GM12878 (cell line): ENCODE results near the gene CLCNKA. TPM values are rescaled to one million over a fixed set of nuclear protein-coding genes. Genes with fewer than 3 reads are reported as not detected.

ENCODE experiments used
- ATAC-seq: fragments of 200-7000 bp; cut with Tn5 transposase; 3 replicates; pipeline ENCODE4 v1.9.1; 2020; ENCODE audit warnings: mild to moderate bottlenecking, moderate library complexity
- BruUV-seq: library from RNA; stranded (reverse); fragments of 400-500 nt; replicated peaks from 2 replicates; lab custom pipeline; 2021; lab: Mats Ljungman, UMichigan
- CTCF ChIA-PET: fragments of 300-600 bp; sonication (Branson Sonifier 250); formaldehyde crosslinking; extraction: SDS; loops from one replicate; lab custom pipeline; 2021; ENCODE audit warnings: inconsistent platforms; lab: Yijun Ruan, JAX
- POLR2A ChIA-PET: fragments of 350-600 bp; formaldehyde crosslinking; extraction: SDS; loops from one replicate; lab custom pipeline; 2021; ENCODE audit warnings: inconsistent platforms; lab: Charles Lee
- RAD21 ChIA-PET: fragments of 300-600 bp; sonication (Branson Sonifier 250); formaldehyde crosslinking; loops from one replicate; lab custom pipeline; 2023; ENCODE audit warnings: antibody characterized with exemption; ENCODE audit not compliant: unreplicated experiment; lab: Charles Lee
- SMC1A ChIA-PET: fragments of 300-600 bp; sonication (Branson Sonifier 250); formaldehyde crosslinking; loops from one replicate; lab custom pipeline; 2023; ENCODE audit not compliant: unreplicated experiment, uncharacterized antibody; lab: Charles Lee
- DNase-seq: peaks from one replicate; pipeline ENCODE4 v3.0.0-alpha.2; 2011; ENCODE audit warnings: low read depth, low spot score
- FAIRE-seq: peaks from 3 replicates; lab custom pipeline; 2011; peaks lifted over from hg19 to GRCh38; lab: Jason Lieb, UNC
- H2AFZ ChIP-seq: 2 replicates; pipeline ENCODE4 v1.6.0; 2011; ENCODE audit warnings: low read depth, low read length, control low read depth; ENCODE audit not compliant: control insufficient read depth
- H3K27ac ChIP-seq: 2 replicates; pipeline ENCODE4 v1.5.1; 2011; ENCODE audit warnings: control low read depth; ENCODE audit not compliant: control insufficient read depth, insufficient read depth
- H3K27me3 ChIP-seq, 2 experiments: replicated peaks in 1 of 2; 2 replicates each; pipeline versions ENCODE4 v1.6.0 to v1.6.1; 2011; ENCODE audit warnings: low read length in 1 of 2; ENCODE audit not compliant: control insufficient read depth in 2 of 2, insufficient read depth in 2 of 2
- H3K36me3 ChIP-seq, 2 experiments: 2 replicates each; pipeline ENCODE4 v1.5.1; 2011; ENCODE audit warnings: low read length in 1 of 2; ENCODE audit not compliant: control insufficient read depth in 2 of 2, insufficient read depth in 2 of 2
- H3K4me1 ChIP-seq: 2 replicates; pipeline ENCODE4 v1.6.1; 2011; ENCODE audit warnings: mild to moderate bottlenecking, low read length, moderate library complexity, mixed read lengths; ENCODE audit not compliant: control insufficient read depth, insufficient read depth
- H3K4me2 ChIP-seq: 2 replicates; pipeline ENCODE4 v1.6.0; 2011; ENCODE audit warnings: control low read depth; ENCODE audit not compliant: control insufficient read depth, insufficient read depth
- H3K4me3 ChIP-seq: fragments of 200-600 bp; sonication (generic); 2 replicates; pipeline ENCODE4 v1.5.1; 2016
- H3K79me2 ChIP-seq: 2 replicates; pipeline ENCODE4 v1.6.0; 2011; ENCODE audit warnings: low read length; ENCODE audit not compliant: control insufficient read depth, insufficient read depth
- H3K9ac ChIP-seq: 2 replicates; pipeline ENCODE4 v1.8.0; 2011; ENCODE audit warnings: low read length, control low read depth, mixed read lengths; ENCODE audit not compliant: control insufficient read depth, insufficient read depth
- H3K9me3 ChIP-seq: replicated peaks from 3 replicates; pipeline ENCODE4 v1.5.1; 2011; ENCODE audit warnings: mild to moderate bottlenecking, low read length; ENCODE audit not compliant: control insufficient read depth, insufficient read depth
- H4K20me1 ChIP-seq: 2 replicates; pipeline ENCODE4 v1.6.0; 2011; ENCODE audit not compliant: control insufficient read depth, insufficient read depth
- BCL3 ChIP-seq: IDR thresholded peaks from 2 replicates; pipeline ENCODE4 v1.6.1; 2011; ENCODE audit warnings: borderline replicate concordance, low read depth, mild to moderate bottlenecking, moderate library complexity, low read length; ENCODE audit not compliant: insufficient read depth, poor library complexity, severe bottlenecking
- BHLHE40 ChIP-seq, 2 experiments: fragments of 450-650 bp in 1 of 2; IDR thresholded peaks; 2 replicates each; pipeline ENCODE4 v1.6.1; 2011 to 2017; ENCODE audit warnings: low read depth in 2 of 2, borderline replicate concordance in 1 of 2, improper control_type of control experiment in 1 of 2, low read length in 1 of 2, mild to moderate bottlenecking in 1 of 2
- EED ChIP-seq: sonication (generic); IDR thresholded peaks from 2 replicates; pipeline ENCODE4 v1.6.1; 2016; ENCODE audit warnings: antibody characterized with exemption, low read depth
- MYC ChIP-seq: IDR thresholded peaks from 2 replicates; pipeline ENCODE4 v1.6.1; 2011; ENCODE audit warnings: mild to moderate bottlenecking, low read length, moderate library complexity, inconsistent platforms; ENCODE audit not compliant: insufficient read depth, insufficient replicate concordance, insufficient read length, severe bottlenecking
- PBX3 ChIP-seq: IDR thresholded peaks from 2 replicates; pipeline ENCODE4 v1.6.1; 2011; ENCODE audit warnings: mild to moderate bottlenecking, low read depth, low read length, moderate library complexity; ENCODE audit not compliant: insufficient replicate concordance
- RBBP5 ChIP-seq: fragments of 200-600 bp; sonication (generic); conservative IDR thresholded peaks from 2 replicates; pipeline ENCODE4 v1.6.1; 2016
- REST ChIP-seq: IDR thresholded peaks from 2 replicates; pipeline ENCODE4 v1.6.1; 2012; ENCODE audit warnings: mild to moderate bottlenecking, low read depth, low read length
- RFX5 ChIP-seq: IDR thresholded peaks from 2 replicates; pipeline ENCODE4 v1.6.1; 2011; ENCODE audit warnings: low read depth, low read length, improper control_type of control experiment
- SMAD5 ChIP-seq: IDR thresholded peaks from 2 replicates; pipeline ENCODE4 v1.6.1; 2016; ENCODE audit warnings: antibody characterized with exemption, low read depth
- STAT3 ChIP-seq: IDR thresholded peaks from 2 replicates; pipeline ENCODE4 v1.6.1; 2011; ENCODE audit warnings: low read depth, low read length, improper control_type of control experiment
- SUPT20H ChIP-seq: IDR thresholded peaks from 2 replicates; pipeline ENCODE4 v1.6.1; 2011; ENCODE audit warnings: low read depth, mild to moderate bottlenecking, low read length, moderate library complexity, borderline replicate concordance; ENCODE audit not compliant: control insufficient read depth
- ZNF24 ChIP-seq: fragments of 450-650 bp; IDR thresholded peaks from 2 replicates; pipeline ENCODE4 v1.6.1; 2017; ENCODE audit warnings: antibody characterized with exemption, mild to moderate bottlenecking
- WGBS: methylation state at CpG from one replicate; pipeline ENCODE4 v1.1.6; 2016; ENCODE audit warnings: low lambda C conversion rate; ENCODE audit not compliant: insufficient replicate concordance, insufficient coverage; ENCODE audit errors: missing lambda C conversion rate; 5-methylcytosine and 5-hydroxymethylcytosine counted together
- in situ Hi-C: fragments of 300-500 bp; cut with MboI; formaldehyde crosslinking; loops from 9 replicates; pipeline ENCODE4 v1.14.3; 2018; ENCODE audit warnings: mixed read lengths
- intact Hi-C: fragments of 100-400 bp; cut with micrococcal nuclease; formaldehyde crosslinking; loops from one replicate; pipeline ENCODE4 v1.14.2; 2022; ENCODE audit not compliant: unreplicated experiment
- polyA plus RNA-seq, 11 experiments: library from polyadenylated mRNA; depleted of rRNA in 4 of 11; unstranded in 6 of 11; stranded (reverse) in 5 of 11; fragments of >200 nt; fragmentation: Nextera tagmentation in 4 of 11; fragmentation: Illumina TruSeq in 1 of 11; extraction: Ambion mirVana in 4 of 11; extraction: Trizol in 1 of 11; gene quantifications; 1 replicate in 1 of 11; 2 replicates in 10 of 11; pipeline versions ENCODE4 v1.2.1 to v1.2.3, GENCODE V29; 2011 to 2016; ENCODE audit warnings: inconsistent platforms in 2 of 11, missing spikeins in 2 of 11, low read depth in 1 of 11
- total RNA-seq, 4 experiments: library from RNA; depleted of rRNA in 3 of 4; stranded (reverse); fragments of >200 nt in 3 of 4; fragmentation: Illumina TruSeq in 1 of 4; extraction: Trizol in 1 of 4; gene quantifications; 2 replicates each; pipeline versions ENCODE4 v1.2.1 to v1.2.3, GENCODE V29; 2013 to 2021
- TF ChIP-seq, protein P1 (sequence below): IDR thresholded peaks from 2 replicates; pipeline ENCODE4 v1.6.1; 2012; ENCODE audit warnings: low read depth, low read length, improper control_type of control experiment
- TF ChIP-seq, protein P2 (sequence below): IDR thresholded peaks from 2 replicates; pipeline ENCODE4 v1.6.1; 2011; ENCODE audit warnings: low read depth, mild to moderate bottlenecking, low read length, moderate library complexity, borderline replicate concordance; ENCODE audit errors: extremely low read depth
- TF ChIP-seq, protein P3 (sequence below): IDR thresholded peaks from 2 replicates; pipeline ENCODE4 v1.6.1; 2012; ENCODE audit warnings: low read depth, low read length, improper control_type of control experiment

The CLCNKA gene
- total and polyA plus RNA-seq, 10 of the 15 experiments (the other 5 are each of a cell fraction or from before 2014, with no cell fraction given): 0.02 to 0.15 (median 0.08) TPM; not detected in 6

GRCh38 chr1:16074217-16074616 is 52.4 kb downstream of the CLCNKA start:
- RAD21 ChIA-PET: interaction anchor here (0.5 kb wide), 1 partner anchor 287 kb away, joined by 4 read pairs; no protein-coding TSS in a partner anchor
- Histone ChIP-seq H3K9me3 (no peaks in the 10 kb centered on the region), H3K4me3 (no peak overlapping the region), H3K4me2 (peak overlapping the region; percentile 60; the same call in 1 of the 2 replicates), H3K79me2 (no peaks in the 10 kb centered on the region), H3K4me1 (peaks cover 4% of the 10 kb centered on the region), H3K9ac (no peak overlapping the region), H4K20me1 (no peaks in the 10 kb centered on the region), H3K27ac (no peak overlapping the region), H3K36me3 (no peaks in the 10 kb centered on the region), H3K27me3 (peaks cover 1 to 3% of the 10 kb centered on the region in 2 experiments; a peak in 2 of 4 replicates), H2AFZ (no peak overlapping the region)
- in situ Hi-C loops (no loop called here), intact Hi-C loops (no loop called here)
- SMC1A ChIA-PET: interaction anchor here (0.5 kb wide), 1 partner anchor 826 kb away, joined by 3 read pairs; no protein-coding TSS in a partner anchor
- DNase-seq (no peak), FAIRE-seq (peak; percentile 7), ATAC-seq (no peak)
- no TSS peak for BruUV-seq
- POLR2A ChIA-PET: interaction anchor here (1.1 kb wide), 1 partner anchor 293 kb away, joined by 3 read pairs; the partner anchor contains the start of gene SZRD1
- CTCF ChIA-PET: interaction anchor here (0.8 to 1.4 kb wide), 6 partner anchors 8 to 289 kb away, joined by 3 to 7 read pairs (median 4); no protein-coding TSS in a partner anchor
- WGBS: 45% methylated on average over 5 of the region's 5 CpGs
- no peak for TF ChIP-seq REST
- TF ChIP-seq RFX5: no peak
- TF ChIP-seq ZNF24: no peak
- no peak for TF ChIP-seq EED
- TF ChIP-seq, protein P1, sequence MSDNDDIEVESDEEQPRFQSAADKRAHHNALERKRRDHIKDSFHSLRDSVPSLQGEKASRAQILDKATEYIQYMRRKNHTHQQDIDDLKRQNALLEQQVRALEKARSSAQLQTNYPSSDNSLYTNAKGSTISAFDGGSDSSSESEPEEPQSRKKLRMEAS: no peak
- peak; percentile 12 for TF ChIP-seq PBX3
- no peak for TF ChIP-seq BHLHE40 (IDR thresholded peaks at IDR 0.05; ENCODE audit: borderline replicate concordance in 1 of 2, low read depth in 2 of 2, low read length in 1 of 2)
- no peak for TF ChIP-seq STAT3
- no peak for TF ChIP-seq SUPT20H
- TF ChIP-seq MYC: no peak
- TF ChIP-seq RBBP5: no peak
- peak; percentile 84 for TF ChIP-seq BCL3
- TF ChIP-seq SMAD5: no peak
- TF ChIP-seq, protein P2, sequence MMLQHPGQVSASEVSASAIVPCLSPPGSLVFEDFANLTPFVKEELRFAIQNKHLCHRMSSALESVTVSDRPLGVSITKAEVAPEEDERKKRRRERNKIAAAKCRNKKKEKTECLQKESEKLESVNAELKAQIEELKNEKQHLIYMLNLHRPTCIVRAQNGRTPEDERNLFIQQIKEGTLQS: no peak
- TF ChIP-seq, protein P3, sequence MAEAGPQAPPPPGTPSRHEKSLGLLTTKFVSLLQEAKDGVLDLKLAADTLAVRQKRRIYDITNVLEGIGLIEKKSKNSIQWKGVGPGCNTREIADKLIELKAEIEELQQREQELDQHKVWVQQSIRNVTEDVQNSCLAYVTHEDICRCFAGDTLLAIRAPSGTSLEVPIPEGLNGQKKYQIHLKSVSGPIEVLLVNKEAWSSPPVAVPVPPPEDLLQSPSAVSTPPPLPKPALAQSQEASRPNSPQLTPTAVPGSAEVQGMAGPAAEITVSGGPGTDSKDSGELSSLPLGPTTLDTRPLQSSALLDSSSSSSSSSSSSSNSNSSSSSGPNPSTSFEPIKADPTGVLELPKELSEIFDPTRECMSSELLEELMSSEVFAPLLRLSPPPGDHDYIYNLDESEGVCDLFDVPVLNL: no peak
